Measurements from ENCODE around the gene DXO.

DNA sequence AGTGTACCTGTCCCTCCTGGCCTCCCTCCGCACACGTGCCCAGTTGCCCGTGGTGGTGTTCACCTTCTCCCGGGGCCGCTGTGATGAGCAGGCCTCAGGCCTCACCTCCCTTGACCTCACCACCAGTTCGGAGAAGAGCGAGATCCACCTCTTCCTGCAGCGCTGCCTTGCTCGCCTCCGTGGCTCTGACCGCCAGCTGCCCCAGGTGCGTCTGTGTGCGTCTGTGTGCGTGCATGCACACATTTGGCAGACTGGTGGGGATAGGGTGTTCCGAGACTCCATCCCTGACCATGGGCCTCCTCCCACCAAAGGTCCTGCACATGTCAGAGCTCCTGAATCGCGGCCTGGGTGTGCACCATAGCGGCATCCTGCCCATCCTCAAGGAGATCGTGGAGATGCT is 8.0 kb downstream of the DXO start:
- TF ChIP-seq GATA2 (IDR thresholded peaks at IDR 0.05; ENCODE audit: low read depth, low read length) (no peak), GATA3 (IDR thresholded peaks at IDR 0.05; ENCODE audit: low read depth, low read length) (no peak)

All from SH-SY5Y (cell line).